ENCODE results near the gene RMRP. TPM values are rescaled to one million over a fixed set of nuclear protein-coding genes. Genes with fewer than 3 reads are reported as not detected.

RMRP gene
- total and polyA plus RNA-seq, 12 donors, result 14.9 to 14,997 (median 5,571) TPM

- Histone ChIP-seq H3K27ac (no peak overlapping the region), H3K36me3 (no peaks in the 10 kb centered on the region), H3K27me3 (no peaks in the 10 kb centered on the region), H3K9me3 (no peaks in the 10 kb centered on the region), H3K4me3 (no peak overlapping the region), H3K4me1 (peaks cover 0 to 21% (median 15%) of the 10 kb centered on the region in 9 donors)
- DNase-seq (no peak), ATAC-seq (no peak)
- intact Hi-C loops (cut with DNase I), result loop anchor here in 2 of 10 donors (10.0 kb wide), 1 partner anchor 57 kb away; no protein-coding TSS in a partner anchor
- WGBS, 2 donors, result 96 to 99% methylated on average over 3 of the region's 3 CpGs
- TF ChIP-seq CTCF (IDR thresholded peaks at IDR 0.05), result no peak
These were observed 10.1 kb upstream of the RMRP start for GRCh38 chr9:35667939-35668338.

GRCh38 chr9:35666549-35666948 lies 8.7 kb upstream of the RMRP start:
- Histone ChIP-seq H3K4me1 (peaks cover 0 to 33% (median 18%) of the 10 kb centered on the region in 9 donors), H3K36me3 (peaks cover 0 to 11% (median 0%) of the 10 kb centered on the region in 9 donors), H3K27me3 (no peaks in the 10 kb centered on the region), H3K9me3 (no peaks in the 10 kb centered on the region), H3K27ac (no peak overlapping the region), H3K4me3 (no peak overlapping the region)
- no peak for TF ChIP-seq CTCF (IDR thresholded peaks at IDR 0.05)
- intact Hi-C loops (cut with DNase I), result loop anchor here in 2 of 10 donors (10.0 kb wide), 1 partner anchor 58 kb away; no protein-coding TSS in a partner anchor
- ATAC-seq (no peak), DNase-seq (no peak)
- WGBS, 2 donors, result 92% methylated on average over 5 of the region's 5 CpGs

- no peak for DNase-seq
- H3K27me3 ChIP-seq, result no peaks in the 10 kb centered on the region
- 70 to 71% methylated on average over 1 of the region's 1 CpG for WGBS, 2 donors
- ATAC-seq, result no peak
- intact Hi-C loops (cut with DNase I), result loop anchor here in 2 of 10 donors (10.0 kb wide), 1 partner anchor 59 kb away; no protein-coding TSS in a partner anchor
- TF ChIP-seq CTCF (IDR thresholded peaks at IDR 0.05), result no peak
- no peak overlapping the region for H3K4me3 ChIP-seq
- H3K9me3 ChIP-seq, result no peaks in the 10 kb centered on the region
- no peak overlapping the region for H3K27ac ChIP-seq
- H3K4me1 ChIP-seq, result peaks cover 0 to 38% (median 22%) of the 10 kb centered on the region in 9 donors
- H3K36me3 ChIP-seq, result peaks cover 0 to 16% (median 0%) of the 10 kb centered on the region in 9 donors
These were observed 8.2 kb upstream of the RMRP start for GRCh38 chr9:35666045-35666444.

GRCh38 chr9:35665471-35665818 lies 7.6 kb upstream of the RMRP start:
- Histone ChIP-seq H3K36me3 (peaks cover 0 to 22% (median 5%) of the 10 kb centered on the region in 9 donors), H3K27ac (peak overlapping the region in 8 of 10 donors; percentile 31 to 78 (median 61)), H3K4me3 (peak overlapping the region in 9 of 10 donors; percentile 36 to 67 (median 58)), H3K27me3 (no peaks in the 10 kb centered on the region), H3K9me3 (no peaks in the 10 kb centered on the region), H3K4me1 (peaks cover 0 to 43% (median 28%) of the 10 kb centered on the region in 9 donors)
- intact Hi-C loops (cut with DNase I), result loop anchor here in 3 of 10 donors (2.0 to 10.0 kb wide), 2 partner anchors 21 to 59 kb away; no protein-coding TSS in a partner anchor
- DNase-seq (no peak), ATAC-seq (no peak)
- TF ChIP-seq CTCF (IDR thresholded peaks at IDR 0.05), result no peak
- 32 to 34% methylated on average over 5 of the region's 5 CpGs for WGBS, 2 donors
